Tongue (tissue), 2 donors: Measurements from ENCODE around the gene TCF12. TPM values are rescaled to one million over a fixed set of nuclear protein-coding genes. Genes with fewer than 3 reads are reported as not detected.

Experiments used
- DNase-seq: peaks from one replicate; pipeline ENCODE4 v3.0.0-alpha.2; 2015
- total RNA-seq: library from RNA; depleted of rRNA; stranded (reverse); fragments of >200 nt; gene quantifications from one replicate; pipeline ENCODE4 v1.2.3, GENCODE V29; 2014

TCF12 gene
- total RNA-seq, 1 donor from 2014 or later, result 176 TPM

DNA sequence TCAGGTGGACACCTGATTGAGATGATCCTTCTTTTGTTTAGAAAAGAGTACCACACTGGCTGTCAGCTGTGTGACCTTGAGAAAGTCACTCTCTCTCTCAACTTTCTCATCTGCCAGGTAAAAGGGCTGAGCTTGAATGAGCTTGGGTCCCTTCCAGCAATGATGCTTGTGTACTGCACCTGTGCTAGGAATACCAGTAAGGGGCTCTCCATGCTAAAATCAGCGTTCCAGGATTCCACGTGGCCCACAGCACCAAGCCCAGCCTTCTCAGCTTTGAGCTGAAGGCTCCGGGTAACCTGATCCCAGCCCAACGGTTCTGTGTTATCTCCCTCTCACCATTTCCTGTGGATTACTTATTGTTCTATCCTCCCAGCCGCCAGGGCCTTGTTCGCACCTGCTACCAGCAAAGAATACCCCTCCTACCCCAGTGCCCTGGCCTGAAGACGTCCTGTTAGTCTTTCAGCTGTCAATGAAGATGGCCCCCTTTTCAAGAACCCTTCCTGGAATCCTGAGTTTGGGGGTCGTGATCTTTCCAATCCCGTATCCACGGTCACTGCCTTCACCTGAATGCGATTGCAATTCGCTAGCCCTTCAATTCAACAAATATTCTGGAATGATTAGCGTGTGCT, 403.6 kb downstream of the TCF12 start:
- DNase-seq, result peak; percentile 54

DNA sequence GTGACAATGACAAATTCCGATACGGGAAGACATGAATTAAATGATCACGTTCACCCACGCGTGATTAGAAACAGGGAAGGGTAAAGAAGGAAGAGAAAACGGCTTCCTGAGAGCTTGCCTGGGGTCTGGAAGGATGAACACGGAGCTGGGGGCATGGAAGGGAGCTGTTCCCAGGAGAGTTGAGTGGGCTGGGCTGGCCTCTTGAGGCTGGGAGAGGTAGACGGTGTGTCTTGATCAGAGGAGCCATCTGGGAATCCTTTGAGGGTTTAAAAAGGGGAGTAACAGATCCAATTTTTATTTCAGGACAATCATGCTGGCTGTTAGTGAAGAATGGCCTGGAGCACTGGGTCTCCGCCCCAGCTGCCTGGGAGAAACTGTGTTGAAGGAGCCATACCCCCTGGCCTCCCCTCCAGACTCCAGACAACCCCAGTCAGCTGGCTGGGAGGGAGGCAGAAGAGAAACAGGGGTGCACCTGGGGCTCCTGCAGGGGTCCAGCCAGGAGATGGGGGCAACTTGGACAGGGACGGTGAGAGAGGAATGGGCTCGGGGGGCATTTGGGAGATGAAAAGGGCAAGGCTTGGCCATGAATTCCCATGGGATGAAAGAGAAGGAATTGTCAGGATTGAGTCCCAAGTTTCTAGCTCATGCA, 404.3 kb downstream of the TCF12 start:
- no peak for DNase-seq

DNA sequence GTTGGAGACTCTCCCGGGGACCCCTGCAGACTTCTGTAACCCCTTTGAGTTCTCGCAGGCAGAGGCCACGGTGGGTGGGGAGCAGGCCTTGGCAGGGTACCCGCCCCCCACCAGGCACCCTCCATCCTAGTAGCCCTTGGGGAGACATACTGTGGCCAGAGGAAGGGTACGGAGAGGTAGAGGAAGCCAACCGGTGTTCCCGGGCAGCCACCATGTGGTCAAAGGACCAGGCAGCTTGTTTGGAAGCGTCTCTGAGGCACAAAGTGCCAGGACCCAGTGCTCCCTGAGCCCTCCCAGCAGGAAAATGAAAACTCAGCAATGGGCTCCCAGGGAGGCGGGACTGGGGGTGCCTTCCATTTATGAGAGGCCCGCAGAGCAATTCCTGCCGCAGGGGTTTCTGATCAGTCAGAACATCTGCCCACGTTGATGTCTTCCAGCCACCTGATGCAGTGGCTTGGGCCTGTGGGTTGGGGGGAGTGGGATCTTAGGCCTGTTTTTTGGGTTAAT, 404.9 kb downstream of the TCF12 start:
- no peak for DNase-seq

DNA sequence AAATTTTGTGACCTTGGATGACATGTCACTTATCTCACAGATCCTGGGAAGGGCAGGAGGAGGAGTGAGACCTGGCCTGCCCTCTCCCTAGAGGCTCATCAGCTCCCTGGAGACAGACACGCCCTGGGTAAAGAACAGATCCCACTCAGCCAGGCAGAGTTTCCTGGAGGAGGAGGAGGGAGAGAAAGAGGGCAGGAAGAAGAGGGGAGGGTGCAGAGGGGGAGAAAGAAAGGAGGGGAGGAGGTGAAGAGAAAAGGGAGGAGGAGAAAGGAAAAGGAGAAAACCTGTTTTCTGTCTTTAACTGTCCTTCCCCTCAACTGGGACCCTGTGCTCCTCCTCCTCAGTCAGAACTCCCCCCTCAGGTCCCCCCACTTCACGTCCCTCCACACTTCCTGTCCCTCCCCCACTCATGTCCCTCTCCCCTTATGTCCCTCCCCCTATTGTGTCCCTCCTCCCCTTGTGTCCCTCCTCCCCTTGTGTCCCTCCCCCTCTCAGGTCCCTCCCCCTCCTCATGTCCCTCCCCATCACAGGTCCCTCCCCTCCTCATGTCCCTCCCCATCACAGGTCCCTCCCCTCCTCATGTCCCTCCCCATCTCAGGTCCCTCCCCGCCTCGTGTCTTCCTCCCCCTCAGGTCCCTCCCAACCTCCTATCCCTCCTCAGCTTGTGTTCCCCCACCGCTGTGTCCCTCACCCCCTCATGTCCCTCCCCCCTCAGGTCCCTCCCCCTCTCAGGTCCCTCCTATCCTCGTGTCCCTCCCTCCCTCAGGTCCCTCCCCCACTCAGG, 405.6 kb downstream of the TCF12 start:
- DNase-seq, result peak; percentile 68

DNA sequence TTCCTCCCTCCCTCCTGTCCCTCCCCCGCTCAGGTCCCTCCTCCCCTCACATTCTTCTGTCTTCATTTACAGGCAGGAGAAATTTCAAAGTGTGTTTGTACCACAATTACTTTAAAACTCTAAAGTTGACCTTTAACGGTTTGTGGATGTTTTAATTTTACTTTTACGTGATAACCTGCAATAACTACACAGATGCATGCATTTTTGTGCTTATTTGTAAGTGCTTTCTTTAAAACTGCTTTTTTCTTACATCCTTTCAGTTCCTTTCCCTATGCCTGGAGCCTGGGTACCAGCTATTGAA, 406.1 kb downstream of the TCF12 start:
- DNase-seq, result no peak

DNA sequence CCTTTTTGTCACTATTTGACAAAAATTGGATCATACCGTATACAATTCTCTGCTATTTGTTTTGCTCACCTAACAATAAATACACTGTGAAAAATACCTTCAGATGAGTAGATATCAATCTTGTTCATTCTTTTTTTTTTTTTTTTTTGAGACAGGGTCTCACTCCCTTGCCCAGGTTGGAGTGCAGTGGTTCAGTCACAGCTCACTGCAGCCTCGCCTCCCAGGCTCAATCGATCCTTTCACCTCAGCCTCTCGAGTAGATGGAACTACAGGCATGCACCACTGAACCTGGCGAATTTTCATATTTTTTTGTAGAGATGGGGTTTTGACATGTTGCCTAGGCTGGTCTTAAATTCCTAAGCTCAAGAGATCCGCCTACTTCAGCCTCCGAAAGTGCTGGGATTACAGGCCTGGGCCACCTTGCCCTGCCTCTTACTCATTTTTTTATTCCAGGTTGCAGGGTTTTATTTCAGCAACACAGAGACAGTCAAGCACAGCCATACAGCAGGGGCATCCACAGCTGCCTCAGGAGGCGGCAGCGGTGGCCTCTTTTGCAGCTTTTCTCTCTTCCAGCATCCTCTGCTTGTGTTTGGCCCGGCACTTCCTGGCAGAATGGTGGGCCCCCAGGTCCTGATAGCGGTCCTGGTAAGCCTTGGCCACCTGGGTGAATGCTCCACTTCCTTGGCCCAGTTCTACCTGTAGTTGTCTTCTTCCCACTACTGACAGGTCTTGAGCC, 406.7 kb downstream of the TCF12 start:
- DNase-seq, result no peak

DNA sequence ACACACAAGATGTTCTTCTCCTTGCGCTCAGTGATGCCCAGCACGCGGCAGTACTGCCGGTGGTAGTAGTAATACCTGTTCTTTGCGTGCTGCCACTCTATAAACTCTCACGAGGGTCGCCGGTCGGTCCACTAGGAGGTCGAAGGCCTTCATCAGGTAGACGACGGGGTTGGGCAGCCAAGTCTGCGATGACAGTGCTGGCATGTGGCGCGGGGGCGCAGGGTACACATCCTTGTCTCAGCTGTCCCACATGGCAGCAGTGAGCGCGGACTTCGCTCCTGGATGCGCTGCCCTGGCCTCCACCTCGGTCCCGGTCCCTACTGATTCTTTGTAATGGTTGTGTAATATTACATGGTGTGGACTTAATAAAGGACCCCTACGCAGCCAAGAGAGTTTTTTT, 407.8 kb downstream of the TCF12 start:
- no peak for DNase-seq

DNA sequence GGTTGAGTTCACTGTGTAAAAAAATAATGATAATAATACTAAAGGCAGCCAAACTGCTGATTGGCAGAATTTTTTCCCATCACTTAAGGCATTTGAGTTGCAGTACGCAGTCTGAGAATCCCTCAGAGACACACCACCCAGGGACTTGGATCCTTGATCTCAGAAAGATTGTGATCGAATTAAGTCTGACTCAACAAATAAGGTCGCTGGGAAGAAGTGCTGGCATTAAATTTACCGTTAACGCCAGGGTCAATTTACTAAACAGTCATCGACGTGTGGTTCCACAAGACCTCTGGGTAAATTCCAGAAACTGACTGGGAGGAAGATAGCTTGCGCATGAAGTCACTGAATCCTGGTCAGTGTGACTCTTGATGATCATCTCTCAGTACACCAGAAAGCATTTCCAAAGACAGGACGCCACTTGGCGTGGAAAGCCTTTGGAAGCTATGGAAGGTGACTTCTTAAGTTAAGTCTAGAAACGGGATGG, 409.6 kb downstream of the TCF12 start:
- peak; percentile 52 for DNase-seq

DNA sequence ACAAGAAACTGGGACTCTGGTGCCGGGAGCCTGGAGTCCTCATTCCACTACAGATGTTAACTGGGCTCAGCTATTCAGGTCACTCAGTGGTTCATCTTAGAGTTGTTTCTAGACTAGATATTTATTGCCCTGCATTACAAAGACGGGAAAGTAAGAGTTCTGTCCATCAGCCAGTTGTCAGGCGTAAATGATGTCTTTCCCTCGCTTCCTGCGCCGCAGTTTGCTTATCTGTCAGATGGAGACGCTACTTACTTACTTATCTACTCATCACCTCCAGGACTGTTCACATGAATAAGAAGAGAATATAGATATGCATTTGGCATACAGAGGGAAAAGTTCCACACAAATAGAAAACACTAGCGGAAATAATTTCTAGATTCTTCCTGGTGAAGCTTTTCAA, 410.0 kb downstream of the TCF12 start:
- DNase-seq, result no peak

DNA sequence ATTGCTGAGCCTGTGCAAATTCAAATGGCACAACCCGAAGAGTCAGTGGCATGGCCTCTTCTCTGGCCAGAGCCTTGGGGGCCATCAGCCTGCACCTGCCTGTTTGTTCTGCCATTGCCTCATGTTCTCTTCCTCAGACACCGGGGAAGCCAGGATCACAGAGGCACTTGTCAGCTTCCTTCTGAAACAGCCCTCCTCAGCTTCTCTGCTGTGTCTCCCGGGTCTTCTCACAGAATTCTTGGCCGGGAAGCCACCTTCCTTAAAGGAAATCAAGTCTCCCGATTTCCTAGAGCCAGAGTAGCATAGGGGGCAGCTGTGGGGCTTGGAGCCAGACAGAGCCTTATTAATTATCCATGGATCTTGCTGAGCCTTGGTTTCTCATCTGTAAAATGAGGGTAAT, 410.5 kb downstream of the TCF12 start:
- DNase-seq, result peak; percentile 57

DNA sequence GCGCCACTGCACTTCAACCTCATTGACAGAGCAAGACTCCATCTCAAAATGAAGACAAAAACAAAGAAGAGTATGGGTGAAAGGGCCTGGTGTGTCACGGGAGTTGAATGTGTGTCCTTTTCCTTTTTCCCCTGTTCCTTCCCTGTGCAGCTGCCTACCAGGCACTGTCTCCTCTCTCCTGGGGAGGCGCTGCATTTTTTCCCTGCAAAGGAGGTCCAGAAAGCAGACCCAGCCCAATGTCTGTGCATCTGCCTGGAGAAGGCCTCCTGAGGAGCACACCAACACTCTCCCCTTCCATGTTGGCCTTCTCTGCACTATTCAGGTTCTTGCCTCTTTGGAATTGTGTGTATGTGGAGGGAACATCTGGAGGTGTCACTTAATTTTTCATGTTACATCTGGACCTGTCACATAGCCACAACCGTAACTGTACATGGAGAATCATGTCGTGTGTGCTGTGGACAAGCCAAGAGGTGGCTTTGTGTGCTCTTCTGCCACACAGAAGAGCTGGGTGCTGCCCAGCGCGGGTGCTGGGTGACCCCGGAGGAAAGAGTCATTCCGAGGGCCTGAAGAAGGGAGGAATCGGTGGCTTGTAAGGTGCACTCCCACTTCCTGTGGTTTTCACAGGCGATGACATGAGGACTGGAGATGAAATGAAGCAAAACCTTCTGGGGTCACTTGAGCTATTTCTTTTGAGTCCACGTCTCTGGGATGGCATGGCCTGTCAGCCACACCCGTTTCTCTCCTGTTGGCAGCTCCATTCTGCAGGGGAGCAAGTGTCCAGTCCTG, 411.3 kb downstream of the TCF12 start:
- DNase-seq, result no peak

DNA sequence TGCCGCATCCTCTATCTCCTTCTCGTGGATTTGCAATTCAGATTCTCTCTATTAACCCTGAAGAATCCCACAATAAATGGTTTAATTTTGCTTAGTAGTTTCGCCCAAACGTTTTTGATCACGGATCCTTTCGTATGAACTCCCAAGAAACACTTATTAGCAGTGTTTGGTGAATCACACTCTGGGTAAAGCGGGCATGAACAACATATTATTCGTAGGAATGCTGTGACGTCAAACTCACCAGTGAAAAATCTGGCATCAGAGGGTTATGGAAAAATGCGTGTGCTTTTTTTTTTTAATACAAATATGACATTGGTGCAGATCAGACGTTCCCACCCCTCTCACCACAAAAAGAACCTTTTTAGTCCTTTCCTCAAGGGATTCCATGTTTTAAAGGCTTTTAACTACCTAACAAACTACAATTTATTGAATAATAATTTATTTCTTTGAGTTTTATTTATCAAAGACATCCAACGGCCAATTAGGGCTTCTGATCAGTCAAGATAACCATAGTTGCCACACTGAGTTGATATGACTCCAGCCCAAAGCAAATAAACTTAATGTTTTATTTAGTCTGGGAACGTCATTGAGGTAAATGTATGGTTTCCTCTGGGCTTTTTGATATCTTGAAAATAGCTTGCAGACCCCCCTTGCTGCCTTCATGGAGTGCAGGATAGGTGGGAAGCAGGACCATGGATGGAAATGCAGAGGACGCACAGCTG, 412.3 kb downstream of the TCF12 start:
- DNase-seq, result peak; percentile 64

DNA sequence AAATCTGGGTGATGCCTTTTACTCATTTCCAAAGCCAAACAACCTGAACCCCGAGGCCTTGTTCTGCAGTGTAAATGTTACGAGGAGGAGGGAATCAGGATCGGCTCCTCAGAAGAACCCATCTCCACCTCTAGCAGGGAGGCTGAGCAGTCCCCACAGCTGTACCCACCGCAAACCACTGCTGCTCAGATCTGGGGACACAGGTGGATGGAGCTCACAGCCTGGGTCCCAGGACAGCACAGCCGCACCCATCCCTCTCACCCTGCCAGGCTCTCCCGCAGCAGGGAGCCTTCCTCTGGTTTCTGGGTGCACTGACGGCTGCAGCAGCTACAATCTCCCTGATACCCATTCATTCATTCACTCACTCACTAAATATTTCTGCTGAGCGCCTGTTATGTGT, 413.9 kb downstream of the TCF12 start:
- DNase-seq, result no peak

DNA sequence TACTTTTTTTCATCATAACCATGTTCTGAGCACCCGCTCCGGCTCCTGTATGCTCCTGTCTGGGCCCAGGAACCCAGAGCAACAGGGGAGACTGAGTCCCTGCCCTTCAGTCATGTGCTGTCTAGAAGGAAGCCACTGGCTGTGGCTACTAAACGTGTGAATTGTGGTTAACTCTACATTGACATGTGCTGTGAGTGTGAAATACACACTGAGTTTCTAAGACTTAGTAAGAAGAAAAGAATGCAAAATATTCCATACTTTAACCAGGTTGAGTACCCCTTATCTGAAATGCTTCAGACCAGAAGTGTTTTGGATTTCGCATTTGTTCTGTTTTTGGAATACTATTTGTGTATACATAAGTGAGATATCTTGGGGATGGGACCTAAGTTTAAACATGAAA, 415.0 kb downstream of the TCF12 start:
- DNase-seq, result no peak

DNA sequence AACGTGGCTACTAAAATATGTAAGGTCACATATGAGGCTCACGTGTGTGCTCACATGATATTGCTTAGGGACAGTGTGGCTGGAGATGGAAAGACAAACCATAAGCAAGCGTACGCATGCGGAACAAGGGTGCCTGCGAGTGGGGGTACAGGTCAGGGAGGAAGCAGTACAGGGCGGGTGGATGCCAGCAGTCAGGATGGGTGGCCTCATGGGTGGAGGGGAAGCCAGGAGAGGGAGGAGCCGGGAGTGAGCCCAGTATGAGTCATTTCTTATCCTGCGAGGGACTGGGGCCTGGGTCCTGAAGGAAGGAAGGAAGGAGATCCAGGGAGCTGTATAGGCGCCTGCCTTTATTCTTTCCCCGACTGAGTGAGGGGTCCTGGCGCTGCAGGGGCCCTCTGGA, 415.8 kb downstream of the TCF12 start:
- DNase-seq, result no peak

DNA sequence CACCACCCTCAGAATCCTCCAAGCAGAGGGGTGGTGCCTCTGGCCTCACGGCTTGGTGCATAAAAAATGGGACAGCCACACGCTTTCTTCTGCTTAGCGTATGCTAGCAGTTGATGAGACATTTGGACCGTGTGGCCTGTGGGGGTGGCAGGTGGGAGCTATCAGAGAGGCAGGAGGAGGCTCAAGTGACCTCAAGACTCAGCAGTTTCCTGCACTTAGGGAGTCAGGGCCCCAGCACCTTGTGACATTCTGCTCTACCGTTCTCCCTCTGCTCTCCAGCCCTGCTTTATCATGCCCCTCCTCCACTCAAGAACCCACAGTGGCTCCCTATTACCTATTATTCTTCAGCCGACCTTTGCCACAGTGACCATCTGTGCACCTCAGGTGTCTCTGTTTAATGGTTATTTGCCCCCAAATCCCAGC, 416.9 kb downstream of the TCF12 start:
- no peak for DNase-seq

DNA sequence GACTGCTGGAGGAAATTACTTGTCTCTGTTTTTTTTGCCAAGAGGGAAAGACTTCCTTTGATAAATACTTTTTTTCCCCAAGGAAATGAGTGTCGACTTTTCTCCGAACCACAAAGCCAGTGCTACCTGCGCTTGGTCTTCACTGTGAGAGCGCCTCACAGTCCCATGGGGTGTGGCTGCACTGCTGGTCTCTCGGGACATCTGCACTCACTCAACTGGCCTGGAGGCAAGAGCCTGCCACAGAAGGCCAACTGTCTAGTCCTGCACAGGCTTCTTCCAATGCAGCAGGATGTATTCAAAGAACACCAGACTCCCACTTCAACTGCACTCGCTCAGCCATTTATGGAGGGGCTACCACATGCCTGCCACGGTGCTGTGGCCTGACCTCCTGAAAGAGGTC, 417.3 kb downstream of the TCF12 start:
- no peak for DNase-seq

DNA sequence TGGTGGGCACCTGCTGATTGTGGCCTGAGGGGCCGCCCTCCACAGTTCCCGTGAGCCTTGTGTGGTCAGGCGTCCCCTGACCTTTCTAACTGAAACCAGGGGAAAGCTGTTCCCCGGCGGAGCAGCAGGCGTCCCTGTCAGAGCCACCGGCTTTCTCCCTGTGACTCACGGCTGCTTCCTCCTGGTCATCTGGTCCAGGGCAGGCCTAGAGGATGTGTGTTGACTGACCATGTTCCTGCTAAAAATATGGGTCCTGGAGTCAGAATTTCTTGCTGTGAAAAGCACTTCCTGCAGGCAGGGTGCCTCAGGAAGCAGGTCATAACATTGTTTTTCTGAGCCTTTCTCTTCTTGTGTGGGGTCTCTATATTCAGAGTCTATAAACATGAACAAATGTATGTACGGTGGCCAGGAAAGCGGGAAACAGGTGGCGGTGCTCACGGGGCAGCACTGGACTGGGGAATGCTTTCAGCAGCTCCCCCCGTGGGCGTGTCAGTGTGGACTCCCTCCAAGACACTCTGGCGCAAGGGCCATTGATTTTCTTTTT, 419.5 kb downstream of the TCF12 start:
- DNase-seq, result peak; percentile 78

DNA sequence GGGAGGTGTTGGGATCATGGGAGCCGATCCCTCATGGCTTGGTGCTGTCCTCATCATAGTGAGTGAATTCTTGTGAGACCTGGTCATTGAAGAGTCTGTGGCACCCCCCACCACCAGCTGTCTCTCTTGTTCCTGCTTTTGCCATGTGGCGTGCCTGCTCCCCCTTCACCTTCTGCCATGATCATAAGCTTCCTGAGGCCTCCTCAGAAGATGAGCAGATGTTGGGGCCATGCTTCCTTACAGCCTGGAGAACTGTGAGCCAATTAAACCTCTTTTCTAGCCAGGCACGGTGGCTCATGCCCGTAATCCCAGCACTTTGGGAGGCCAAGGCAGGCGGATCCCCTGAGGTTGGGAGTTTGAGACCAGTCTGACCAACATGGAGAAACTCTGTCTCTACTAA, 420.9 kb downstream of the TCF12 start:
- DNase-seq, result no peak
